HFFc6 (cell line): ENCODE data around the gene ADAT3. TPM values are rescaled to one million over a fixed set of nuclear protein-coding genes. Genes with fewer than 3 reads are reported as not detected.
A peak's percentile ranks its signal among the peaks of the same experiment; 100 is the strongest.
"Not testable (repeated sequence)": the region's sequence is repeated elsewhere in the genome, so short reads cannot be mapped to it uniquely, and the experiment has no call there.

Experiments
- DNase-seq: peaks from one replicate; pipeline ENCODE4 v3.0.0-alpha.2; 2018
- H3K27ac Mint-ChIP-seq: 2 replicates; pipeline ENCODE4 v1.8.0; 2020; ENCODE audit warnings: mild to moderate bottlenecking, mixed read lengths
- H3K27me3 Mint-ChIP-seq: 2 replicates; pipeline ENCODE4 v1.8.0; 2021; ENCODE audit warnings: mild to moderate bottlenecking, moderate library complexity, mixed read lengths; ENCODE audit not compliant: insufficient read depth
- H3K36me3 Mint-ChIP-seq: 2 replicates; pipeline ENCODE4 v1.8.0; 2021; ENCODE audit warnings: low read depth, mixed read lengths
- H3K4me1 Mint-ChIP-seq: 2 replicates; pipeline ENCODE4 v1.8.0; 2020; ENCODE audit warnings: low read depth, mixed read lengths
- H3K4me3 Mint-ChIP-seq: 2 replicates; pipeline ENCODE4 v1.8.0; 2020; ENCODE audit warnings: mild to moderate bottlenecking, moderate library complexity, mixed read lengths
- H3K9me3 Mint-ChIP-seq: 2 replicates; pipeline ENCODE4 v1.8.0; 2020; ENCODE audit warnings: mild to moderate bottlenecking, mixed read lengths
- total RNA-seq, 6 experiments: library from RNA; stranded (reverse); fragmentation: NEBNext Ultra II Directional; extraction: Animal tissue kit (Norgen Biotek cat#: 25700); gene quantifications; 2 replicates in 1 of 6; 3 replicates in 5 of 6; pipeline ENCODE4 v1.2.3, GENCODE V29; 2021
- TF ChIP-seq, protein P1 (sequence below): fragments of 200-600 bp; sonication (generic); IDR thresholded peaks from 2 replicates; pipeline ENCODE4 v1.5.0; 2021; ENCODE audit warnings: antibody characterized with exemption, mild to moderate bottlenecking

ADAT3 gene
- total RNA-seq, 6 experiments from 2014 or later: 2.3 to 4.2 (median 3.0) TPM

DNA sequence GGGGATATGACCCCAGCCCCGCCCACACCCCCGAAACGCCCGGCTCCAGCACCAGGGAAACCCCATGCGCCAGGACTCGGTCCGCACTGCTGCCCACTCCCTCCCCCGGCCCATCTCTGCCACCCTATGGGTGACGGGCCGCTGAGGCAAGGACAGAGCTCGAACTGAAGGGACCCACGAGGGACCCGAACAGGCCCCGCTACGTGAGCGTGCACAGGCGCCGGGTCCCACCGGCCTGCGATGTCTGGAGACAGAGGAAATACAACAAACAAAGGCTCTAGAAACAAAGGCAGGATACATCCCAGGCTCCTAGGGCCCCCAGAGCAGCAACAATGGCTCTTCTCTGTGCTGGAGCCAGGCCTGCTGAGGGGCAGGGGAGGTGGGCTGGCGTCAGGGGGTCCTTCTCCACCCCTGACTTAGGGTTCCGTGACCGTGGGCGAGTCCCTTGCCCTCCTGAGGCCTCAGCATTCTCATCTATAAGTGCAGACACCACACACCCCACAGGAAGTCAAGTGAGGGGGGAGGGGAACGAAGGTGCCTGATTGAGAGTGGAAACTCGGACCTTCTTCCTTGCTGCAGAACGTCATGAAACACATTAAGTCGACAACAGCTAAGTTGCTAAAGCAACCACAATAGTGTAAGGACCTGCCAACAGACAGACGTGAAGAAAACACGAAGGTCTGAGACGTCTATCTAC, 23.0 kb upstream of the ADAT3 start:
- TF ChIP-seq, protein P1, sequence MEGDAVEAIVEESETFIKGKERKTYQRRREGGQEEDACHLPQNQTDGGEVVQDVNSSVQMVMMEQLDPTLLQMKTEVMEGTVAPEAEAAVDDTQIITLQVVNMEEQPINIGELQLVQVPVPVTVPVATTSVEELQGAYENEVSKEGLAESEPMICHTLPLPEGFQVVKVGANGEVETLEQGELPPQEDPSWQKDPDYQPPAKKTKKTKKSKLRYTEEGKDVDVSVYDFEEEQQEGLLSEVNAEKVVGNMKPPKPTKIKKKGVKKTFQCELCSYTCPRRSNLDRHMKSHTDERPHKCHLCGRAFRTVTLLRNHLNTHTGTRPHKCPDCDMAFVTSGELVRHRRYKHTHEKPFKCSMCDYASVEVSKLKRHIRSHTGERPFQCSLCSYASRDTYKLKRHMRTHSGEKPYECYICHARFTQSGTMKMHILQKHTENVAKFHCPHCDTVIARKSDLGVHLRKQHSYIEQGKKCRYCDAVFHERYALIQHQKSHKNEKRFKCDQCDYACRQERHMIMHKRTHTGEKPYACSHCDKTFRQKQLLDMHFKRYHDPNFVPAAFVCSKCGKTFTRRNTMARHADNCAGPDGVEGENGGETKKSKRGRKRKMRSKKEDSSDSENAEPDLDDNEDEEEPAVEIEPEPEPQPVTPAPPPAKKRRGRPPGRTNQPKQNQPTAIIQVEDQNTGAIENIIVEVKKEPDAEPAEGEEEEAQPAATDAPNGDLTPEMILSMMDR: no peak
- H3K36me3 Mint-ChIP-seq: no peaks in the 10 kb centered on the region; the same call in 1 of the 2 replicates
- peaks cover 21% of the 10 kb centered on the region for H3K4me1 Mint-ChIP-seq
- DNase-seq: no peak
- peak overlapping the region; percentile 24; the same call in 1 of the 2 replicates for H3K4me3 Mint-ChIP-seq
- H3K27ac Mint-ChIP-seq: peak overlapping the region; percentile 10; the same call in 1 of the 2 replicates
- no peaks in the 10 kb centered on the region; the same call in 1 of the 2 replicates for H3K27me3 Mint-ChIP-seq
- no peaks in the 10 kb centered on the region for H3K9me3 Mint-ChIP-seq

DNA sequence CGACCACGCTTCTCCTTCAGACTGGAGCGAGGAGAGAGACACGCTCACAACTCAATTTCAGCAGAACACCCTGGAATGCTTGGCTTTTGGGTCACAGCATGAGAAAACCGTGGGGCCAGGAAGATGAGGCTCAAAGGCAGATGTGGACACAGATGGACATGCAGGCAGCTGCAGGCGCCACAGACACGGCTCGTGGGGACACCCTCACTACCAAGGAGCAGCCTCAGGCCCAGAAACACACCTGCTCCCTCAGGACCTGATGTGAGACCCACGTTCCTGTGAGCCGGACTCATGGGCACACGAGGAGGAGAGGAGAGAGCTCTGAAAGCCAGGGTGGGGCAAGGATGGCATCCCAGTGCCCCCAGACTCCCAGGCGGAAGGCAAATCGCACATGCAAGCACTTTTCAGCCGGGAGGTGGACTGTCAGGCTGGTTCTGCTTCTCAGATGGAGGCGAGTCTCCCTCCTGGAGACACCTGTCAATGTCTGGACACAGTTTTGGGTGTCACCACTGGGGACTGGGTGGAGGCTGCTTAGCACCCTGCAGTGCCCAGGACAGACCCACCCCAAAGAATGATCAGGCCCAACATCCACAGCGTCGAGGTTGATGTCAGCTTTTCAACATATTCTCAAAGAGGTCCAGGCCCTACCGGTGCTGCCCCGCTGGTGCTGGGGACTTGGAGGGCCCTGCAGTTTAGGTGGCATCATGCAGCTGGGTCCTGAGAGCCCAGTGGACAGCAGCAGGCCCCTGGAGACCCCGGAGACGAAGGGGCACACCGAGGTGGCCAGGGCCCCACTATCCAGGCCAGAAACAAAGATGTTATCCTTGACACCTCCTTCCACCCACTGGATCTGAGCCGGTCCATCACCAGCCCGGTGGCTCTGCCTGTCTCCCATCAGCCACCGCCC, 22.2 kb upstream of the ADAT3 start:
- peak overlapping the region; percentile 10; the same call in 1 of the 2 replicates for H3K27ac Mint-ChIP-seq
- H3K36me3 Mint-ChIP-seq: no peaks in the 10 kb centered on the region; the same call in 1 of the 2 replicates
- H3K4me3 Mint-ChIP-seq: peak overlapping the region; percentile 95
- TF ChIP-seq, protein P1: no peak
- H3K27me3 Mint-ChIP-seq: no peaks in the 10 kb centered on the region; the same call in 1 of the 2 replicates
- peaks cover 21% of the 10 kb centered on the region for H3K4me1 Mint-ChIP-seq
- no peaks in the 10 kb centered on the region for H3K9me3 Mint-ChIP-seq
- DNase-seq: no peak

DNA sequence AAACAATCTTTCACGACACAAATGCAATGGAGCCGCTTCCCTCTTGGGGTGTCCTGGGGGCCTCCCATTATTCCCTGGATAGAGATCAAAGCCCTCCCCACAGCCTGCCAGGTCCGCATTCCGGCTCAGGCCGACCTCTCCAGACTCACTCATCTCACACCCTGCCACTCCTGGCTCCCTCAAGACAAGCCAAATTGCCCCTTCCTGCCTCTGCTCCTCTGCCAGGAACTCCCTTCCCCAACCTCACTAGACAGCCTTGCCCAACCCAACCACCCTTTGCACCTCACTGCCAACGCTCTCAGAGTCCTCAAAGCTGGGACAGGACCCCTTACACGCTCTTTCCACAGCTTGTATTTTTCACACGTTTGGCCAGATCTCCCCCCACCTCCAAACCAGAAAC, 21.4 kb upstream of the ADAT3 start:
- TF ChIP-seq, protein P1: no peak
- no peaks in the 10 kb centered on the region; the same call in 1 of the 2 replicates for H3K27me3 Mint-ChIP-seq
- no peak for DNase-seq
- peaks cover 21% of the 10 kb centered on the region for H3K4me1 Mint-ChIP-seq
- H3K4me3 Mint-ChIP-seq: peak overlapping the region; percentile 95
- H3K27ac Mint-ChIP-seq: peak overlapping the region; percentile 82
- H3K36me3 Mint-ChIP-seq: no peaks in the 10 kb centered on the region; the same call in 1 of the 2 replicates
- no peaks in the 10 kb centered on the region for H3K9me3 Mint-ChIP-seq

DNA sequence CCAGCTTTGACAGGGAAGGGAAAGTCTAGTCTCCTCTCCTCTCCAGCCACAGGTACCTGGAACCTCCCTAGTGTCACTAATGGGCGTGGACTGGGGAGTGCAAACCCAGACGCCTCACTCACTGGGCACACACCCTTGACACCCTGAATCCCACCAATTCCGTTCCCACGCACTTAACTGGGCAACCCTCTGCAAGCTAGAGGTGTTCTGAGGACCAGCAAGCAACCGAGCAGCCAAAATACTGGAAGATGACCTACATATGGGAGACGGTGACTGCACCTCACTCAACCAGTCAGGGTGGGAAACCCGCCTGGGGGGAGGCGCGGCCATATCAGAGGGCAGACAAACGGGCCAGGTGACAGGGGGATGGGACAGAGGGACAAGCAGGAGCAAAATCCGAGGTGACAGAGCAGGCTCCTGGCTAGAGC, 20.9 kb upstream of the ADAT3 start:
- H3K27ac Mint-ChIP-seq: peak overlapping the region; percentile 82
- DNase-seq: no peak
- TF ChIP-seq, protein P1: no peak
- no peaks in the 10 kb centered on the region; the same call in 1 of the 2 replicates for H3K27me3 Mint-ChIP-seq
- H3K36me3 Mint-ChIP-seq: no peaks in the 10 kb centered on the region; the same call in 1 of the 2 replicates
- peaks cover 21% of the 10 kb centered on the region for H3K4me1 Mint-ChIP-seq
- H3K4me3 Mint-ChIP-seq: peak overlapping the region; percentile 95
- no peaks in the 10 kb centered on the region for H3K9me3 Mint-ChIP-seq

DNA sequence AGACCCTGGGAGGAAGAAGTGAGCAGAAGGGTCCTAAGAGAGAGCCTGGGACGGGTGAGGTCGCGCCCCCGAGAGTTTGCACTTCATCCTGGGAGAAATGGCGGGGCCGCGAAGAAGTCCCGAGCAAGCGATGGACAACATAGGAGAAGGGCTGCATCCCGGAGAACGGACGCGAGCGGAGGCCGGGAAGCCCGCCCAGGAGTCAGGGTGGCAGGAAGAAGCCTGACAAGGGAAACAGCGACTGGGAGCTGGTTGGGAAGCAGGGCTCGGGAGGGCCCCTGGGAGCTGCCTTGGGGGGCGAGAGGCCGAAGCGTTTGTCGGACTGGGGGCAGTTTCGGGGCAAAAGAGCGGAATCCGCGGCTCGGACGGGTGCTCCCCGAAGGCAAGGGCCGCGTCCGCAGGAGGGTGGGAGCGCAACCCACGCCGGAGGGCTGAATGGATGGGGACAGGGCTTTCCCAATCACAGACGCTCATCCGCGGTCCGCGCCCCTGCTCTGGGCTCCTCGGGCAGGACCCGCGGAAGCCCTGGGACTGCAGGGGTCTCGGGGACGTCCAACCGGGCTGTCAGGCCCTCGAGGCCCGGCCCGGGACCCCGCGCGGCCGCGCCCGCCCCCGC, 20.4 kb upstream of the ADAT3 start:
- no peak for DNase-seq
- H3K4me3 Mint-ChIP-seq: peak overlapping the region; percentile 95

DNA sequence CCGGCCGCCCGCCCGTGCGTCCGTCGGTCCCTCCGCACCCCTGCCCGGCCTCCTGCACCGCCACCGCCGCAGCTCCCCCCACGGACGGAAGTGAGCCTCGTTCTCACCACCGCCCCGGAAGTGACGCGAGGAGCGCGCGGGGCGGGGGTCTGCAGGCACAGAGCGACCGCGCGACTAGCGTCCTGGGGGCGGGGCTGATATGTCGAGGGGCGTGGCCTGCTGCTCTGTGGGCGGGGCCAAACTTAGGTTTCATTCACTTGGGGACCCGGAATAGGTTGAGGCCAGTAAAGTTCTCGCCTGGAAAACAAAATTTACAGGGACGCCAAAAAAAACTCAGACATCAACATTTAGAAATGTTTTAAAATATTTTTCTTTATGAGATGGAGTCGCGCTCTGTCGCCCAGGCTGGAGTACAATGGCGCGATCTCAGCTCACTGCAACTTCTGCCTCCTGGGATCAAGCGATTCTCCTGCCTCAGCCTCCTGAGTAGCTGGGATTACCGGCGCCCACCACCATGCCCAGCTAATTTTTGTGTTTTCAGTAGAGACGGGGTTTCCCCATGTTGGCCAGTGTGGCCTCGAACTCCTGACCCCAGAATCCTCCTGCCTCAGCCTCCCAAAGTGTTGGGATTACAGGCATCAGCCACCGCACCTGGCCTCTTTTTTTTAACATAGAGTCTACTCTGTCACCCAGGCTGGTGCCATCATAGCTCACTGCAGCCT, 19.6 kb upstream of the ADAT3 start, which contains the start of gene ABHD17A:
ABHD17A (minus strand) TSS at position 99 of the 722 bp plus-strand sequence. CDS start 3,930 bp downstream, outside the sequence.
- H3K27ac Mint-ChIP-seq: peak within 1 kb of the TSS; percentile 82
- not testable (repeated sequence) for H3K9me3 Mint-ChIP-seq, H3K36me3 Mint-ChIP-seq, H3K27me3 Mint-ChIP-seq
- H3K4me1 Mint-ChIP-seq: peaks cover 21% of the 10 kb centered on the region
- peak within 1 kb of the TSS; percentile 95 for H3K4me3 Mint-ChIP-seq
- DNase-seq: peak; percentile 86

More for the DNA sequence above, 20.4 kb upstream of the ADAT3 start:
- Mint-ChIP-seq H3K27ac (peak overlapping the region; percentile 82), H3K36me3 (no peaks in the 10 kb centered on the region; the same call in 1 of the 2 replicates), H3K27me3 (no peaks in the 10 kb centered on the region; the same call in 1 of the 2 replicates), H3K9me3 (no peaks in the 10 kb centered on the region), H3K4me1 (peaks cover 21% of the 10 kb centered on the region)
- TF ChIP-seq, protein P1: no peak

DNA sequence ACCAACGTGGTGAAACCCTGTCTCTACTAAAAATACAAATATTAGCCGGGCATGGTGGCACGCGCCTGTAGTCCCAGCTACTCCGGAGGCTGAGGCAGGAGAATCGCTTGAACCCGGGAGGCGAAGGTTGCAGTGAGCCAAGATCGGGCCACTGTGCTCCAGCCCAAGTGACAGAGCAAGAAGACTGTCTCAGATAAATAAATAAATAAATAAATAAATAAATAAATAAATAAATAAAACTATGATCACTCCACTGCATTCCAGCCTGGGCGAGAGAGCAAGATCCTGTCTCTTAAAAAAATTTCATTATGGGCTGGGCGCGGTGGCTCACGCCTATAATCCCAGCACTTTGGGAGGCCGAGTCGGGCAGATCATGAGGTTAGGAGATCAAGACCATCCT, 18.8 kb upstream of the ADAT3 start:
- not testable (repeated sequence) for H3K4me3 Mint-ChIP-seq, H3K27ac Mint-ChIP-seq, H3K27me3 Mint-ChIP-seq, DNase-seq, H3K36me3 Mint-ChIP-seq, H3K9me3 Mint-ChIP-seq
- H3K4me1 Mint-ChIP-seq: peaks cover 21% of the 10 kb centered on the region
